ENCODE measurements around the gene PRR5L.
A peak's percentile ranks its signal among the peaks of the same experiment; 100 is the strongest.

The PRR5L gene

GRCh38 chr11:36379653-36380052 is 83.6 kb downstream of the PRR5L start:
- DNase-seq: no peak

GRCh38 chr11:36380296-36381014 is 84.4 kb downstream of the PRR5L start:
- DNase-seq: no peak

- no peak for DNase-seq
Measured at GRCh38 chr11:36381015-36381360, 84.9 kb downstream of the PRR5L start.

DNA sequence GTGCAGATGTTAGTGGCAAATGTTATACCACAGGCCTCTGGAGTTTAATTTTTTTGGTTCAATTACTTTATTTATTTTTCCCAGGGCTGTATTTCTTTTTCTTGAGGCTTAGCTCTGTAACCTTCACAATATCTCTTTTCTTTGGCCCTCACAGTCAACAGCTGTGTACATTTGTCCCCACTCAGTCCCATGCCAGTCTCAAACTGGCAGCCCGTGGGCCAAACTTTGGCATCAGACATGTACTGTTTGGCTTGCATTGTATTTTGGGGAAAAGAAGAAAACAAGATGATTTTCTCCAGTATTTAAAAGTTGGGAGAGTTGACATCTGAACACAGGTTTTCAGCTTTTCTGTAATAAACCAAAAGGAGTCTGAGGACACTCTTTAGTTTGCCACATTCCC is 87.1 kb downstream of the PRR5L start:
- DNase-seq: no peak

DNA sequence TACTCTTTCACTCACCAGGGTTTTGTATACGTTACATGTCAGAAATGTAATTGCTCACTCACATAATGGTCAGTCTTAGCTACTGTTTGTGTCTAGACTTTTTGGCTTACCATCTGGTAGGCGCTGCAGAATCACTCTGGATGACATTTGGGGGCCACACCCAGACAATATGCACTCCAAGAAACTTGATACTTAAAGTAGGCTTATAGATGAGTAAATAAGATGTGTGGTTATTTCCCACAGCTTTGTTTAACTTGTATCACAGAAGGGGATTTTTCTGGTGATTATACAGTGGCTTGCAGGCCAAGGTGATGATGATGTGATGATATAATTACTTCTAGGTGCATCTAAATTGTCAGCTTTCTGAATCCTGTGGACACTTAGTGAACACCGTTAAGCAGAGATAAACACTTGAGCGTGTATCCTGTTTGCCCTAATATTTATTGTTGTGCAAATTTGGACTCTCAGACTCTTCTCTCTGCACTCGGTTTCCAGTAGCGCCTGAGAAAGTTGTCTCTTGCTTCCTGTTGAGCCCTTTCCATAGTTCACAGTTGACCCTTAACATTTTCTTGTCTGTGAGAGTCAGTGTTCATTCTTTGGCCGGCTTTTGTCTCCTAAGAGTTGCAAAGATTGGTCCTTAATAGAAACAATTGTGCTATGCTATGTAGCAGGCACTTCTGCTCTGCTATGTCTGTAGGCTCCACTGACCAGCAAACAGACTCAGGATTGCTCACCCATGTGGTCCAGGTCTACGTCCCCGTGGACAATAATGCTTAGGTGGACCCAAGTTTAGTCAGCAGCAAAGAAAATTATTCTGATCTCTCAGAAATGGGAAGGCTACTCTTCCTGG is 89.3 kb downstream of the PRR5L start:
- DNase-seq: peak; percentile 30

GRCh38 chr11:36386411-36386810 is 90.3 kb downstream of the PRR5L start:
- DNase-seq: no peak

DNA sequence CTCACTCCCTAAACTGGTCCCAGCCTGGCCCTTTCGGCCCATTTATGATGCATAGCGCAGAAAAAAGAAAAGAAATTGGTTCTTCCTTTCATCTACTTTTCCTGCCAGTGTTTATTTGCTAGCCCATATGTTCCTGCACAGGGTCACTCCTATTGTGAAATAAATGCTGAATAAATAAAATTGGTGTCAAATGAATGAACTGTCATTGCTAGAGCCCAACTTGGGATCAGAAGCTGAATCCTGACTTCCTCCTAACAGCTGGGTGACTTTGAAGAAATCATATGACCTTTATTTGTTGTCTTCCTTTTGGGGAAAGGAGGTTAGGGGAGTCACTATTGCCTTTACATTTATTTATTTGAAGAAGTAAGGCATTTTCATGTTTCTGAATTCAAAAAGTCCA is 92.0 kb downstream of the PRR5L start:
- DNase-seq: no peak

- DNase-seq: no peak
Measured at GRCh38 chr11:36388951-36389350, 92.9 kb downstream of the PRR5L start.

GRCh38 chr11:36389811-36390210 is 93.7 kb downstream of the PRR5L start:
- no peak for DNase-seq

- DNase-seq: no peak
Measured at GRCh38 chr11:36390963-36391471, 94.9 kb downstream of the PRR5L start.

DNA sequence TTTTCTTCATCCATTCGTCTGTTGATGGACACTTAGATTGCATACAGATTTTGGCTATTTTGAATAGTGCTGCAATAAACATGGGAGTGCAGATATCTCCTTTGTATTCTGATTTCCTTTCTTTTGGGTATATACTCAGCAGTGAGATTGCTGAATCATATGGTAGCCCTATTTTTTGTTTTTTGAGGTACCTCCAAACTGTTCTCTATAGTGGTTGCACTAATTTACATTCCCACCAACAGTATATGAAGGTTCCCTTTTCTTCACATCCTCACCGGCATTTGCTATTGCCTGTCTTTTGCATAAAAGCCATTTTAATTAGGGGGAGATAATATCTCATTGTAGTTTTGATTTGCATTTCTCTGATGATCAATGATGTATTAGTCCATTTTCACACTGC is 96.1 kb downstream of the PRR5L start:
- DNase-seq: no peak

- DNase-seq: peak; percentile 10
Measured at GRCh38 chr11:36394056-36394455, 98.0 kb downstream of the PRR5L start.

- DNase-seq: no peak
Measured at GRCh38 chr11:36394926-36395325, 98.8 kb downstream of the PRR5L start.

DNA sequence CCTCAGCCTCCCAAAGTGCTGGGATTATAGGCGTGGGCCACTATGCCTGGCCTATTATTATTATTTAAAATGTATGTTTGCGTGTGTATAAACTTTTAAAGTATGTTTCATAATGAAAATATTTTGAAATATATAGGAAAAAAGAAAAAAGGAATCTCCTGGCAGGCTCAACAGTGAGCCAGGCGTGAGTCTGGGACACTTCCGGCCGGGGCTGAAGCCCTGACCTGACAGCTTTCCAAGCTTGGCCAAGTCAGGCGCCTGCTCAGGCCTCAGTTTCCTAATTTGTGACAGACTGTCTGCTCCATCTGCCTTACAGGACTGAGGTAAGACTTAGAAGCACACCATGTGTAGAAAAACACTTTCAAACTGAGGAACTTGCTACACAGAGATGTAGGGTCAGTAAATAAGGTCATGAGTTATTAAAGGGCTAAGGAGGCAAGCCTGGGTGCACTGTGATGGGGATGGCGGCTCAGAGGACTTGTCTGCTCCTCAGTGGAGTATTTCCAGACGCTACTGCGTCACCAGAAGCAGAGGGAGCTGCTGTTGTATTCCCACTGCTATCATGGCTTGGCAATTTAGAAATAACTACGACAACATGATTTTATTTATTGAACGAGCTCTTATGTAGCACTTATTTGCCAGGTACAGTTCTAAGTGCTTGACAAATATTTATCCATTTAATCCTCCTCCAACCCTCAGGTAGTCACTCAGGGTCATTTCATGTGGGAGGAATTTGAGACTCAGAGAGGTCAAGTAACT is 100.1 kb downstream of the PRR5L start:
- no peak for DNase-seq

GRCh38 chr11:36398231-36398953 is 102.3 kb downstream of the PRR5L start:
- DNase-seq: no peak

- DNase-seq: no peak
Measured at GRCh38 chr11:36399236-36399635, 103.1 kb downstream of the PRR5L start.

GRCh38 chr11:36399745-36400144 is 103.7 kb downstream of the PRR5L start:
- no peak for DNase-seq

- DNase-seq: no peak
Measured at GRCh38 chr11:36400766-36401455, 104.8 kb downstream of the PRR5L start.

DNA sequence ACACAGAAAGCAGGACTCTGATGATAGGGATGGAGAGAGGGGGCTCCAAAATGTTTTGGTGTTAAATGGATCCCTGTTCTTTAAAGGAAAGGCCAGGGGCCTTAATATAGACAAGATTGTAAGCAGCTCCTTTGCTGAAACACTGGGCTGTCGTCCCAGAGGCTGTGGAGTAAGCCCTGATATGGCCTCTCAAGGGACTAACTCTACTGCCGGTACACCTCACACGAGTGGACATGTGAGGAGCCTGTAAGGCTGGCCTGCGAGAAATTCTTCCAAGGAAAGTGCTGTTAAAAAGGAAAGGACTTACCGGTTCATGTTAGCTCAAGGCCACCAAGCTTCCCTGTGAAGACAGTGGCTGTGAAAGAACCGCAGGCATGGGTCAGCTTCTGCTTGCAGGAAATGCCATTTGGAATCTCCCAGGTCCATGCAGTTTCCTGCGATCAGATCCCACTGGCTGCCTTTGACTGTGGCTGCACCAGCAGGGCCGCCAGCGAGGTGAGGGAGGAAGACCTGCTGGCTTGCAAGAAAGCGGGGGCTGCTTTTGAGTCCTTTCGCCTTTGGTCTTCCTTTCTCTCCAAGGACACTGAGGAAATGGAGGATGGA is 106.6 kb downstream of the PRR5L start:
- no peak for DNase-seq

- no peak for DNase-seq
Measured at GRCh38 chr11:36403661-36404060, 107.6 kb downstream of the PRR5L start.

DNA sequence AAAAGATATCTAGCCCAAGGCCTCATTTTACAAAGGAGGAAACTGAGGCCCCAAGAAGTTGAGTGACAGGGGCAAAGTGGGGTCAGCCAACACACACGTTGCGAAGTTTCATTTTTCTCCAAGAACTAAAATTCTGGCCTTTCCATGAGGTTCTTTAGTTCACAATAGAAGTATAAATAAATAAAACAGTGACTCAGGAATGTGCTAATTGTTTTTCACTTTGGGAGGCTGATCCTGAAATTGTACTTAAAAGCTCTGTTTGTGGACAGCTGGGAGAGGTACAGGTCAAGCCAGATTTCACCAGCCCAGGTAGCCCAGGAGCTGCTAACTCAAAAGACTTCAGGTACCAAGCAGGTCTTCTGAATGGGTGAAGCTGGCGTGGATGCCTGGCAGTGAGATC is 108.7 kb downstream of the PRR5L start:
- no peak for DNase-seq
